Endothelial cell of umbilical vein (primary cell): ENCODE results near the gene PPP1R7.

Experiments
- CTCF ChIP-seq, 2 donors: IDR thresholded peaks; 1 replicate in 1 of 2; 2 replicates in 1 of 2; pipeline ENCODE4 v1.5.1; 2011; ENCODE audit warnings: low read length in 2 of 2, mild to moderate bottlenecking in 2 of 2, moderate library complexity in 2 of 2, control low read depth in 1 of 2, inconsistent platforms in 1 of 2, low read depth in 1 of 2; ENCODE audit not compliant: insufficient read depth in 1 of 2; ENCODE audit errors: extremely low read depth in 1 of 2
- EZH2 ChIP-seq: IDR thresholded peaks from 2 replicates; pipeline ENCODE4 v1.6.1; 2012; ENCODE audit warnings: borderline replicate concordance, low read depth, mild to moderate bottlenecking, moderate library complexity, low read length, inconsistent platforms; ENCODE audit not compliant: severe bottlenecking
- POLR2A ChIP-seq: IDR thresholded peaks from 2 replicates; pipeline ENCODE4 v1.6.1; 2012; ENCODE audit warnings: low read depth, mild to moderate bottlenecking, control low read depth, low read length
- POLR2AphosphoS5 ChIP-seq: IDR thresholded peaks from 2 replicates; pipeline ENCODE4 v1.6.1; 2012; ENCODE audit warnings: low read depth, mild to moderate bottlenecking, control low read depth, low read length, moderate library complexity; ENCODE audit not compliant: insufficient read depth

- TF ChIP-seq CTCF (IDR thresholded peaks at IDR 0.05; ENCODE audit: extremely low read depth in 1 of 2, insufficient read depth in 1 of 2, low read depth in 1 of 2, low read length in 2 of 2) (no peak), POLR2A (no peak), EZH2 (no peak), POLR2AphosphoS5 (no peak)
Observed at GRCh38 chr2:241128266-241128665, 22.0 kb upstream of the PPP1R7 start.
